T47D (cell line): ENCODE measurements around the gene WDR54.
"Not testable (repeated sequence)": the region's sequence is repeated elsewhere in the genome, so short reads cannot be mapped to it uniquely, and the experiment has no call there.

ENCODE experiments used
- DNase-seq, 2 experiments: peaks; one replicate each; pipeline versions ENCODE4 v3.0.0 to v3.0.0-alpha.2; 2011 to 2012; ENCODE audit warnings: low read depth in 1 of 2, low spot score in 1 of 2
- JUND ChIP-seq: IDR thresholded peaks from 2 replicates; pipeline ENCODE4 v1.6.1; 2012; ENCODE audit warnings: low read depth
- in situ Hi-C: cut with HindIII; loops from 2 replicates; pipeline ENCODE4 v1.10.0; 2016; ENCODE audit warnings: low sequenced_read_pairs, low pct_unique_long_range_greater_than_20kb

The WDR54 gene

DNA sequence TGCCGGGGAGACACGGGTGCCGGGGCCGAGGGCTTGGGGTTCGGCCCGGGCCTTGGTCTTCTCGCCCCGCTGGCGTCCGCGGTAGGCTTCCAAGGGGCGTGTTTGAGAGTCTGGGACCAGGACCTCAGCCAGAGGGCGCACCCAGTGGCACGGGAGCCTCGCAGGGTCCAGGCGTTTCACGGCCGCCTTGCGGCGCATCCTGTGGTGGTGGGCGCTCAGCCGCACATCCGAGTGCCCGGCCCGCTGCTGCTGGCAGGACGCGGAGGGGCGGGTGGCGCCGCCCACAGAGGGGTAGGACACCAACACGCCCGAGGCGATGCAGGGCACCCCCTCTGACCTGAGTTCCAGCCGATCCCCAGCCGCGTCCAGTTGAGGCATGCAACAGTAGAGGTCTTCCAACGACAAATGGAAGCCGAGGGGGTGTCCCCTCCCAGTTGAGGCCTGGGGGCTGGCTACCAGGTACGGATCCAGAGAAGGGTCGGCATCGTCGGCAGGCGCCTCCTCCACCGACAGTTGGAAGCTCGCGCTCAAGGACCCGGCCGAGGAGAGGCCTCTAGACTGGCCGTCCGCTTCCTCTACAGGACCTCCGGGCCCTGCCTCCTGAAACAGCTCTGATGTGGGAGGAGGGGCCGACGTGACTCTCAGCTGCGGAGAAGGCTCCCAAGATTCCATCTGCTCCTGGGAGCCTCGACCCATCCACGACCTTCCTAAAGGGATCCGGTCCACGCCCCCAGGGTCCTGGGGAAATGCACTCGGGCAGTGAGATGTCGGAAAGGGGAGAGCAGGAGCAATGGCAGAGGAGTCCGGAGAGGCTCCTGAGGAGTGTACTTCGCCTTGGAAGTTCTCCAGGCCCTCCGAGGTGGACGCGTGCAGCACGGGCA lies 6.4 kb upstream of the WDR54 start:
- in situ Hi-C loops = no loop called here
- TF ChIP-seq JUND = no peak

DNA sequence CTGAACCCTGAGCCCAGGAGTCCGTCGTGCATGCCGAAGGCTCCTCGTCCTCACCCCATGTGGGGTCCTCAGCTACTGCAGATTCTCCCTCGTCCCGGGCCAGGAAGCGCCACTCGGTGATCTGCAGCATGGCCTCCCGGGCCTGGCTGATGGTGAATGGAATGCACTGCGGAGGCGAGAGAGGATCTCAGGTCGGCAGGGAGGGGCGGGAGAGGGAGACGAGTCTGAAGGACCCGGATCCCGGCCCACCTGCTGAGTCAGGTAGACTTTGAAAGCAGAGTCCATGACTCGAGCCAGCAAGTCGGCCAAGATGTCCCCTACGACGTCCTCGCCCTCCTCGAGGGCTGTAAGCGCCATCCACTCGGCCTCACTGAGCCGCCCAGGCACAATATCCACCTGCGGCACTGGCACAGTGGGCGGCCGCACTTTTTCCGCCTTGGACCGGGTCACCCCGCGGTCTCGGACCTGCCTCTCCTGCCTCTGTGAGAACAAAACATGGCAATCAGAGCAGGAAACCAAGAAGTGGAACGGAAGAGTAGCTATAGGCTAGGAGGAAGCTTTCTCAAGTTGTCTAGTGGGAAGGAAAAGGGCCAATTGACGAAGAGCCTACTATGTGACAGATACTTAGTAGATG lies 5.7 kb upstream of the WDR54 start:
- in situ Hi-C loops = no loop called here
- no peak for TF ChIP-seq JUND
- DNase-seq = no peak

More for the DNA sequence above, 6.4 kb upstream of the WDR54 start:
- DNase-seq = no peak

DNA sequence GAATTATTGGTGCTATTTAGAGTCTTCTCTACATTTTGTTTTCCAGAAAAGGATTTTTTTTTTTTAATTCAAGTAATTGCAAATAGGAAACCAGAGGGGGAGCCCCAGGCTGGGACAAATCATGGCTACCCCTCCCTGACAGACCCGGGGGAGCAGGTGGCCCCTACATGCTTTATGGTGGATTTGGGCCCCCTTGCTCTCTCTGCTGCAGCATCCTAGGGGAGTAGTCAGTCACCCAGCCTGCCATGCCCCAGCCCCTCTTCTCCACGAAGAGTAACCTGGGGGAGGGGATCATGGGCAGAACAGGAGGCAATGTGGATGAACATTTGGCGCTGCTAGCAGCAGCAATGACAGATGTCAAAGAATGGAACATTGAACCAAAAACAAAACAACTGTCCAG lies 4.8 kb upstream of the WDR54 start:
- no peak for DNase-seq
- no peak for TF ChIP-seq JUND

DNA sequence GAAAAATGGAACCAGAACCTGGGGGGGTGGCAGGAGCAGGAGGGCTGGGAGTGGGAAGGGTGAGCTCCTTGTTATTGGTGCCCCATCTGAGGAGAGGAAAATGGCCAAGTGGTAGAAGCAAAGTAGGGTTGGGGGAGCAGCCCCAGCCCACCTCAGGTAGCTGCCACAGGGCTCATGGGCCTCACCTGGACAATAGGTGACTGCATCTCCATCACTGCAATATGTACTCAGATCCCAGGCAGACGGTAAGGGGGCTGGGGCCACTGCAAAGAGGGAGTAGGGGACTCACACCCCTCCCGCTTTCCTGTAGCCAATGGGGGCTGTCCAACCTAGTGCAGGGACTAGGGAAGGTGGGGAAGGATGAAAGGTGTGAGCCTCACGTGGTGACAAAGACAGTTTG lies 4.3 kb upstream of the WDR54 start:
- in situ Hi-C loops = no loop called here
- no peak for TF ChIP-seq JUND
- DNase-seq = no peak

More for the DNA sequence above, 4.8 kb upstream of the WDR54 start:
- in situ Hi-C loops = no loop called here

DNA sequence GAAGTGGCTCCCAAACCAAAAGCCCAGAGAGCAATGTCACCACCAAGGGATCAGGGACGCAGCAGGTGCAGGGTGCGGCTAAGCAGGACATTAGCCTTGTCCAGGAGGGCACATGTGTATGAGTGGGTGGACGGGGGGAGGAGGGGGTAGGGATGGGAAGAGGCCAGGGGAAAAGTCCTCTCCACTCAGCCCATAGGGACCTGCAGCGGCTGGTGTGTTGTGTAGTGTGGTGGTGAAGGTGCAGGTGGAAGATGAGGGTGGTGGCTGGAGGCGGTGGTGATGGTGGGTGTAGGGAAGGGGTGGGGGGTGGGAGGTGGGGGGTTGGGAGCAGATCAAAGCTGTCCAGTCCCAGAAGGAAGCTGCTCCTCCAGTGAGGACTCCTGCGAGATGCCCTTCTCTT lies 3.8 kb upstream of the WDR54 start:
- TF ChIP-seq JUND = no peak
- in situ Hi-C loops = no loop called here
- DNase-seq = no peak

DNA sequence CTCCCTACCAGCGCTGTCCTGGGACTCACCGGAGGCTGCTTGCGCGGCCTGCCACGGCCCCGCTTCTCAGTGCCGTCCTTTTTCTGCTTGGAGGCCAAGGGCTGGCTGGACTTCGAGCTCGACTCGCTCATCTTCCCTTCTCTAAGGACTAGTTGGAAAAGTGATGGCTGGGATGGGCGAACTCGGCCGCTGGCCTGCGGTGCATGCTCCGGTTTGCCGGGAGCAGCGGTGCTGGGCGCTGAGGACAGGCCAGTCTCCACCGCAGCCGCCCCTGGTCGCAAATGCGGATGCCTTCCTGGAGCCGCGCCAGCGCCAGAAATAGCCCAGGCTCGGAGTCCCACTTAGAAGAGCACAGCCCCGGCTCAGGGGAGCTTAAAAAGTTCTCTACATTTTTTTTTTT lies 3.2 kb upstream of the WDR54 start:
- DNase-seq = no peak
- TF ChIP-seq JUND = no peak
- in situ Hi-C loops = no loop called here

DNA sequence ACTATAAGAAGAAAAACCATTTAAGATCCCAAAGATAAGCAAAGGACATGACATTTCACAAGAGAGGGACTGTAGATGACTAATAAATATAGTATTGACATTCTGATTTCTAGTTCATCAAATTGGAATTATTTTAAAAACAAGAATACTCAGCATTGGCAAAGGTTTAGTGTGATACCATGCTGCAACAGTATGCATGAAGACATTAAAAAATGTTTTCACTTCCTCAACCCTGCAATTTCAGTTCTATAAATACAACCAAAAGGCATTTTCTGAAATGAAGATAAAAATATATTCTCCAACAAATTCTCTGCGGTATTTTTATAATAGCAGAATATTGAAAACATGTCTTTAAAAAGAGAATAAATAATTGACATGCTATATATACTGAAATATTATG lies 2.2 kb upstream of the WDR54 start:
- in situ Hi-C loops = no loop called here
- TF ChIP-seq JUND = no peak
- DNase-seq = no peak

DNA sequence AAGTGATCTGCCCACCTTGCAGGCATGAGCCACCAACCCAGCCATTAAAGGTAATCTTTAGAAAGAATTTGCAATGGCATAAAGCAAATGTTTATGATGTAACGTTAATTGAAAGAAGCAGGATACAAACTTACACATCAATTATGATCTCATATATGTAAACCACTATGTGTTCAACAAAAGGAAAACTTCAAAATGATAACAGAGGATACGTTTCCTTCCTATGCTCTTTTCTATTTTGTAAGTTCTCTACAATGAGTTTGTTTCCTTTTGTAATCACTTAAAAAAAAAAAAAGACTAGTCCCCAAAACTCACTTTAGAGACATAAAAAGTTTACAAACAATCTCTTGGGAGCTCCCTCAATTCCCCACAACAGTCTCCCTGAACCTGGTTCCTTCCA lies 1.5 kb upstream of the WDR54 start:
- in situ Hi-C loops = no loop called here
- TF ChIP-seq JUND = no peak

DNA sequence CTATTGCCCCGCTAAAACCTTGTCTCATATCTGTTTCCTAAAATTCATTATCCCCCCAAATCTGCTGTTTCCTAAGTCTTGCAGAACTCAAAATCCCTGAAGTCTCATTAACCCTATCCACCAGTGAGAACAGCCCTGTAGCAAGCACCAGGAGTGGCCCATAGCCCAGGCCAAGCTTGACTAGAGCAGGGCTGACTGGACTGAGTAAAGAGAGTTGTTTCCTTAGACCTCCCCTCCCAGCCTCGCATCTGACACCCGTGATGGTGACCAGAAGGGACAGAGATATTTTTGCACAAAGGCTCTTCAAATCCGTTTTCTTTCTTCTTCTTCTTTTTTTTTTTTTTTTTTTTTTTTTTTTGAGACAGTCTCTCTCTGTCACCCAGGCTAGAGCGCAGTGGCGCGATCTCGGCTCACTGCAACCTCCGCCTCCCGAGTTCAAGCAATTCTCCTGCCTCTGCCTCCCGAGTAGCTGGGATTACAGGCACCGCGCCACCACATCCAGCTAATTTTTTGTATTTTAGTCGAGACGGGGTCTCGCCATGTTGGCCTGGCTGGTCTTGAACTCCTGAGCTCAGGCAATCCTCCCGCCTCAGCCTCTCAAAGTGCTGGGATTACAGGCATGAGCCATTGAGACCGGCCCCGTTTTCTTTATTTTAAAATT lies 957 bp upstream of the WDR54 start:
- in situ Hi-C loops, DNase-seq: not testable (repeated sequence)

More for the DNA sequence above, 1.5 kb upstream of the WDR54 start:
- no peak for DNase-seq

DNA sequence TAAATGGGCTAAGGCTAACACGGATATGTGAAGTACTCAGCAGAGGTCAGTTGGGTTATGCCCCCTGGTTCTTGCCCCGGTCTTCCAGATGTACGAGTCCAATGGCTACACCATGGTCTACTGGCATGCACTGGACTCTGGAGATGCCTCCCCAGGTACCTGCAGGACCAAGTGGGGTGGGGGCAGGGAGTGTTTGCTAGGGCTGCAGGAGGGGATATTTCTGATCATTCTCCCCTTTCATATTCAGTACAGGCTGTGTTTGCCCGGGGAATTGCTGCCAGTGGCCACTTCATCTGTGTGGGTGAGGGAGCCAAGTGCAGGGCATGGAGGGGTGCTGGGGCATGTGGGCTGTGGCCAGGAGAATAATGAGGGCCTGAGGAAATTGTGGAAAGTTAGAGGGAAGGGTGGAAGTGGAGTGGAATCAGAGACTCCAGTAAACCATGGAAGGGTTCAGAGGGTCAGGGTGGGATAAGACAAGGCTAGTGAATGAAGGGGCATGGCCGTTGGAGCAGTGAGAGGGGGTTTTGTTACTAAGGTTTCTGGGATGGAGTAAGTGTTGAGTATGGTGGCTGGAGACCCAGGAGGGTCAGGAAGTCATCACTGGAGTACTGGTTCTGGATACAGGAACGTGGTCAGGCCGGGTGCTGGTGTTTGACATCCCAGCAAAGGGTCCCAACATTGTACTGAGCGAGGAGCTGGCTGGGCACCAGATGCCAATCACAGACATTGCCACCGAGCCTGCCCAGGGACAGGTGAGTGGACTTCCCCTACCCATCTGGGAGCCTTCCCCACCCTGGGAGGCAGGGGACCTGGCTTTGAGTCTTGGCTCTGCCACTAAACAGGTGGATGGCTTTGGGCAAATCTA lies 1.9 kb downstream of the WDR54 start:
- TF ChIP-seq JUND = no peak
- no peak for DNase-seq
- in situ Hi-C loops = no loop called here

DNA sequence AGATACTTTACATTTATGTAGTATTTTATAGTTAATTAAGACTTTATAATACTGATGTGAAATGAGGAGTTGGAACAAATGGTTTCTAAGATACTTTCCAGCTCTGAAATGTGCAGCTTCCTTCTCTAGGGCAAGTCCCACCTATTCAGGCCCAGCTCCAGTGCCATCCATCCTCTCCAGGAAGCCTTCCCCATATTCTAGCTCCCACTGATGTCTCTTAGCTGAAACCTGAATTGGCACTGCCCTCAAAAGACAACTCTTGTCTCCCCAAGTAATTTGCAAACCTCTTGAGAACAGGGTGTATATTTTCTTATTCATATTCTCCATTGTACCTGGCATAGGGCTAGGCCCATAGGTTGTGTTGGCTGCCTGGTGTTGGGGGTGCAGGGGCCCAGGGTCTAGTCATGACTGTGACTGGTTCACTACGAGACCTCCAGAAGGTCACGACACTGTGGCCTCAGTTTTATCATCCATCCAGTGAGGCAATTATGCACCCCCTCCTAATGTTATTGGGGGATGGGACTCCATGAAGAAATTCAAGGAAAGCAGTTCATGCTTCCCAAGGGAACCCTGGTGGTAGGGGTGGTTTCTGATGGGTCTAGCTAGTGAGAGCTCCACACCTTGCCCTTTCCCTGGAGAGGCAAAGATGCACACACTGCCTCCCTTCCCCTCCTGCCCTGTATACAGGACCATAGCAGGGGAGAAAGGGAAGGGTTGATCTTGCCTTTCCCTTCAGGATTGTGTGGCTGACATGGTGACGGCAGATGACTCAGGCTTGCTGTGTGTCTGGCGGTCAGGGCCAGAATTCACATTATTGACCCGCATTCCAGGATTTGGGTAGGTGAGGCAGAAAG lies 2.8 kb downstream of the WDR54 start:
- no peak for TF ChIP-seq JUND
- no peak for DNase-seq
- in situ Hi-C loops = no loop called here
